GM23338 (cell line): ENCODE measurements around the gene ZC3H13. TPM values are rescaled to one million over a fixed set of nuclear protein-coding genes. Genes with fewer than 3 reads are reported as not detected.

Experiments
- ATAC-seq: fragments of 200-7000 bp; cut with Tn5 transposase; 3 replicates; pipeline ENCODE4 v1.9.1; 2020
- DNase-seq: peaks from one replicate; pipeline ENCODE4 v3.0.0-alpha.2; 2015; ENCODE audit warnings: low spot score
- H2AFZ ChIP-seq: fragments of 200-600 bp; sonication (generic); 2 replicates; pipeline ENCODE4 v1.8.0; 2016; ENCODE audit warnings: antibody characterized with exemption, mild to moderate bottlenecking, moderate library complexity
- H3F3A ChIP-seq: fragments of 200-600 bp; sonication (generic); replicated peaks from 2 replicates; pipeline ENCODE4 v1.8.0; 2017; ENCODE audit warnings: antibody characterized with exemption, mixed run types, low read depth
- H3K27ac ChIP-seq: fragments of 200-600 bp; sonication (generic); 2 replicates; pipeline ENCODE4 v1.6.1; 2016; ENCODE audit warnings: low read depth
- H3K27me3 ChIP-seq: fragments of 200-600 bp; sonication (generic); 2 replicates; pipeline ENCODE4 v1.8.0; 2016; ENCODE audit warnings: mild to moderate bottlenecking, mixed run types, moderate library complexity; ENCODE audit not compliant: insufficient read depth
- H3K36me3 ChIP-seq: fragments of 200-600 bp; sonication (generic); 2 replicates; pipeline ENCODE4 v1.8.0; 2016; ENCODE audit warnings: mild to moderate bottlenecking; ENCODE audit not compliant: insufficient read depth
- H3K4me1 ChIP-seq: fragments of 200-600 bp; sonication (generic); 2 replicates; pipeline ENCODE4 v1.8.0; 2016; ENCODE audit warnings: mild to moderate bottlenecking, moderate library complexity; ENCODE audit not compliant: insufficient read depth
- H3K4me2 ChIP-seq: fragments of 200-600 bp; sonication (generic); 2 replicates; pipeline ENCODE4 v1.7.1; 2017; ENCODE audit warnings: mixed run types
- H3K4me3 ChIP-seq: fragments of 200-600 bp; sonication (generic); 2 replicates; pipeline ENCODE4 v1.6.1; 2016; ENCODE audit warnings: mixed run types
- H3K79me2 ChIP-seq: fragments of 200-600 bp; sonication (generic); replicated peaks from 2 replicates; pipeline ENCODE4 v1.8.0; 2017; ENCODE audit warnings: mild to moderate bottlenecking; ENCODE audit not compliant: insufficient read depth
- H3K9me2 ChIP-seq: fragments of 200-600 bp; sonication (generic); 2 replicates; pipeline ENCODE4 v1.8.0; 2017; ENCODE audit not compliant: insufficient read depth
- H4K20me1 ChIP-seq: fragments of 200-600 bp; sonication (generic); replicated peaks from 2 replicates; pipeline ENCODE4 v1.8.0; 2017; ENCODE audit warnings: mild to moderate bottlenecking; ENCODE audit not compliant: insufficient read depth
- H3K27ac Mint-ChIP-seq: 2 replicates; pipeline ENCODE4 v1.8.0; 2020; ENCODE audit warnings: inconsistent platforms, mild to moderate bottlenecking, moderate library complexity, mixed read lengths
- H3K27me3 Mint-ChIP-seq: 3 replicates; pipeline ENCODE4 v1.8.0; 2022; ENCODE audit warnings: low read depth, mild to moderate bottlenecking, moderate library complexity, mixed read lengths, inconsistent platforms; ENCODE audit not compliant: insufficient read depth, poor library complexity
- H3K36me3 Mint-ChIP-seq: 3 replicates; pipeline ENCODE4 v1.8.0; 2021; ENCODE audit warnings: low read depth, mild to moderate bottlenecking, inconsistent platforms, moderate library complexity, mixed read lengths
- H3K4me1 Mint-ChIP-seq: 3 replicates; pipeline ENCODE4 v1.8.0; 2020; ENCODE audit warnings: mild to moderate bottlenecking, inconsistent platforms, mixed read lengths
- H3K4me3 Mint-ChIP-seq: 3 replicates; pipeline ENCODE4 v1.8.0; 2021; ENCODE audit warnings: moderate library complexity, mild to moderate bottlenecking, inconsistent platforms, mixed read lengths
- H3K9me3 Mint-ChIP-seq: 3 replicates; pipeline ENCODE4 v1.8.0; 2020; ENCODE audit warnings: moderate library complexity, mild to moderate bottlenecking, inconsistent platforms, mixed read lengths
- CREB1 ChIP-seq: fragments of 250-450 bp; sonication (Bioruptor Pico); IDR thresholded peaks from 2 replicates; pipeline ENCODE4 v1.5.0; 2020; ENCODE audit warnings: low read depth, mild to moderate bottlenecking, moderate library complexity
- JUNB ChIP-seq: IDR thresholded peaks from one replicate; pipeline ENCODE4 v1.6.1; 2016; ENCODE audit warnings: antibody characterized with exemption; ENCODE audit not compliant: unreplicated experiment
- NANOG ChIP-seq: IDR thresholded peaks from 2 replicates; pipeline ENCODE4 v1.6.1; 2016; ENCODE audit warnings: antibody characterized with exemption, borderline replicate concordance
- POLR2AphosphoS5 ChIP-seq: IDR thresholded peaks from 2 replicates; pipeline ENCODE4 v1.6.1; 2016; ENCODE audit warnings: antibody characterized with exemption, low read depth
- STAT1 ChIP-seq: IDR thresholded peaks from one replicate; pipeline ENCODE4 v1.6.1; 2016; ENCODE audit warnings: antibody characterized with exemption; ENCODE audit not compliant: unreplicated experiment
- ZNF114 ChIP-seq: fragments of 250-450 bp; sonication (Bioruptor Pico); IDR thresholded peaks from 2 replicates; pipeline ENCODE4 v1.5.0; 2020; ENCODE audit warnings: mild to moderate bottlenecking, moderate library complexity
- ZNF331 ChIP-seq: fragments of 250-450 bp; sonication (Bioruptor Pico); IDR thresholded peaks from 2 replicates; pipeline ENCODE4 v1.5.0; 2020; ENCODE audit warnings: low read depth, mild to moderate bottlenecking, moderate library complexity
- polyA plus RNA-seq: library from polyadenylated mRNA; unstranded; fragments of >200 nt; fragmentation: Nextera tagmentation; extraction: Ambion mirVana; gene quantifications from 2 replicates; pipeline ENCODE4 v1.2.1, GENCODE V29; 2016
- total RNA-seq: library from RNA; depleted of rRNA; stranded (reverse); fragments of >200 nt; shearing (Covaris generic); gene quantifications from 2 replicates; pipeline ENCODE4 v1.2.3, GENCODE V29; 2014
- TF ChIP-seq, protein P1 (sequence below): IDR thresholded peaks from one replicate; pipeline ENCODE4 v1.6.1; 2018; ENCODE audit warnings: antibody characterized with exemption; ENCODE audit not compliant: unreplicated experiment
- TF ChIP-seq, protein P2 (sequence below): fragments of 250-450 bp; sonication (Bioruptor Pico); IDR thresholded peaks from 2 replicates; pipeline ENCODE4 v1.5.0; 2020; ENCODE audit warnings: mild to moderate bottlenecking, moderate library complexity
- TF ChIP-seq, protein P3 (sequence below), 2 experiments: fragments of 200-600 bp in 1 of 2; sonication (generic) in 1 of 2; conservative IDR thresholded peaks; 2 replicates each; pipeline versions ENCODE4 v1.5.1 to v1.6.1; 2016 to 2017; ENCODE audit warnings: antibody characterized with exemption in 2 of 2, low read depth in 2 of 2, mild to moderate bottlenecking in 2 of 2, moderate library complexity in 1 of 2
- TF ChIP-seq, protein P4 (sequence below): IDR thresholded peaks from 2 replicates; pipeline ENCODE4 v1.6.1; 2016; ENCODE audit warnings: antibody characterized with exemption

ZC3H13 gene
- total and polyA plus RNA-seq, 2 experiments from 2014 or later = 39.6 to 125 TPM

DNA sequence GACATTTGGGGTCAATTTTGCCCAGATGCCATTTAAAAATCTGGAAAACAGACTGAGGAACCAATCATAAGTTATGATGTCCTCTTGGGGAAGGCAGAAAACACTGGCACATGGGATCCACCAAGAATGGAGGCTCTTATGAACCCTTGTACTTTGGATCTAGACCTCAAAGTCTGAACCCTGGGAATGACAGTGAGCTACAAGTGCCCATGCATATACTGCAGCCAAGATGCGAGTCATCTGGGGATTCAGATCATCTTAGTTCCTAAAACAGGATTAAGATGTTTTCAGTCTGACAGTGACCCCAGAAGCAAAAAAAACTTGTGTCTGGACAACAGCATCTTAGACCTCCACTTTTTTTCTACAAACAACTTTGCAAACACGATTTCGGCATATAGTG, 100.8 kb downstream of the ZC3H13 start:
- H3K9me3 Mint-ChIP-seq = no peaks in the 10 kb centered on the region
- 0 out of 3 replicates have a peak, but pooled peaks cover 2% of the 10 kb centered on the region for H3K4me1 Mint-ChIP-seq
- Histone ChIP-seq H3K27ac (no peak overlapping the region), H3K4me3 (no peak overlapping the region), H2AFZ (no peak overlapping the region), H4K20me1 (no peaks in the 10 kb centered on the region; the same call in none of the 2 replicates), H3K27me3 (no peaks in the 10 kb centered on the region), H3F3A (no peaks in the 10 kb centered on the region), H3K9me2 (no peaks in the 10 kb centered on the region), H3K79me2 (no peaks in the 10 kb centered on the region), H3K4me1 (no peaks in the 10 kb centered on the region), H3K4me2 (no peak overlapping the region), H3K36me3 (peaks cover 8% of the 10 kb centered on the region; the same call in 1 of the 2 replicates)
- peaks cover 6% of the 10 kb centered on the region for H3K36me3 Mint-ChIP-seq
- H3K27ac Mint-ChIP-seq = no peak overlapping the region
- DNase-seq (no peak), ATAC-seq (no peak)
- no peak overlapping the region for H3K4me3 Mint-ChIP-seq
- no peak for TF ChIP-seq ZNF331
- no peak for TF ChIP-seq JUNB
- TF ChIP-seq, protein P1, sequence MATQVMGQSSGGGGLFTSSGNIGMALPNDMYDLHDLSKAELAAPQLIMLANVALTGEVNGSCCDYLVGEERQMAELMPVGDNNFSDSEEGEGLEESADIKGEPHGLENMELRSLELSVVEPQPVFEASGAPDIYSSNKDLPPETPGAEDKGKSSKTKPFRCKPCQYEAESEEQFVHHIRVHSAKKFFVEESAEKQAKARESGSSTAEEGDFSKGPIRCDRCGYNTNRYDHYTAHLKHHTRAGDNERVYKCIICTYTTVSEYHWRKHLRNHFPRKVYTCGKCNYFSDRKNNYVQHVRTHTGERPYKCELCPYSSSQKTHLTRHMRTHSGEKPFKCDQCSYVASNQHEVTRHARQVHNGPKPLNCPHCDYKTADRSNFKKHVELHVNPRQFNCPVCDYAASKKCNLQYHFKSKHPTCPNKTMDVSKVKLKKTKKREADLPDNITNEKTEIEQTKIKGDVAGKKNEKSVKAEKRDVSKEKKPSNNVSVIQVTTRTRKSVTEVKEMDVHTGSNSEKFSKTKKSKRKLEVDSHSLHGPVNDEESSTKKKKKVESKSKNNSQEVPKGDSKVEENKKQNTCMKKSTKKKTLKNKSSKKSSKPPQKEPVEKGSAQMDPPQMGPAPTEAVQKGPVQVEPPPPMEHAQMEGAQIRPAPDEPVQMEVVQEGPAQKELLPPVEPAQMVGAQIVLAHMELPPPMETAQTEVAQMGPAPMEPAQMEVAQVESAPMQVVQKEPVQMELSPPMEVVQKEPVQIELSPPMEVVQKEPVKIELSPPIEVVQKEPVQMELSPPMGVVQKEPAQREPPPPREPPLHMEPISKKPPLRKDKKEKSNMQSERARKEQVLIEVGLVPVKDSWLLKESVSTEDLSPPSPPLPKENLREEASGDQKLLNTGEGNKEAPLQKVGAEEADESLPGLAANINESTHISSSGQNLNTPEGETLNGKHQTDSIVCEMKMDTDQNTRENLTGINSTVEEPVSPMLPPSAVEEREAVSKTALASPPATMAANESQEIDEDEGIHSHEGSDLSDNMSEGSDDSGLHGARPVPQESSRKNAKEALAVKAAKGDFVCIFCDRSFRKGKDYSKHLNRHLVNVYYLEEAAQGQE = no peak
- no peak for TF ChIP-seq STAT1
- TF ChIP-seq POLR2AphosphoS5 = no peak
- TF ChIP-seq, protein P2, sequence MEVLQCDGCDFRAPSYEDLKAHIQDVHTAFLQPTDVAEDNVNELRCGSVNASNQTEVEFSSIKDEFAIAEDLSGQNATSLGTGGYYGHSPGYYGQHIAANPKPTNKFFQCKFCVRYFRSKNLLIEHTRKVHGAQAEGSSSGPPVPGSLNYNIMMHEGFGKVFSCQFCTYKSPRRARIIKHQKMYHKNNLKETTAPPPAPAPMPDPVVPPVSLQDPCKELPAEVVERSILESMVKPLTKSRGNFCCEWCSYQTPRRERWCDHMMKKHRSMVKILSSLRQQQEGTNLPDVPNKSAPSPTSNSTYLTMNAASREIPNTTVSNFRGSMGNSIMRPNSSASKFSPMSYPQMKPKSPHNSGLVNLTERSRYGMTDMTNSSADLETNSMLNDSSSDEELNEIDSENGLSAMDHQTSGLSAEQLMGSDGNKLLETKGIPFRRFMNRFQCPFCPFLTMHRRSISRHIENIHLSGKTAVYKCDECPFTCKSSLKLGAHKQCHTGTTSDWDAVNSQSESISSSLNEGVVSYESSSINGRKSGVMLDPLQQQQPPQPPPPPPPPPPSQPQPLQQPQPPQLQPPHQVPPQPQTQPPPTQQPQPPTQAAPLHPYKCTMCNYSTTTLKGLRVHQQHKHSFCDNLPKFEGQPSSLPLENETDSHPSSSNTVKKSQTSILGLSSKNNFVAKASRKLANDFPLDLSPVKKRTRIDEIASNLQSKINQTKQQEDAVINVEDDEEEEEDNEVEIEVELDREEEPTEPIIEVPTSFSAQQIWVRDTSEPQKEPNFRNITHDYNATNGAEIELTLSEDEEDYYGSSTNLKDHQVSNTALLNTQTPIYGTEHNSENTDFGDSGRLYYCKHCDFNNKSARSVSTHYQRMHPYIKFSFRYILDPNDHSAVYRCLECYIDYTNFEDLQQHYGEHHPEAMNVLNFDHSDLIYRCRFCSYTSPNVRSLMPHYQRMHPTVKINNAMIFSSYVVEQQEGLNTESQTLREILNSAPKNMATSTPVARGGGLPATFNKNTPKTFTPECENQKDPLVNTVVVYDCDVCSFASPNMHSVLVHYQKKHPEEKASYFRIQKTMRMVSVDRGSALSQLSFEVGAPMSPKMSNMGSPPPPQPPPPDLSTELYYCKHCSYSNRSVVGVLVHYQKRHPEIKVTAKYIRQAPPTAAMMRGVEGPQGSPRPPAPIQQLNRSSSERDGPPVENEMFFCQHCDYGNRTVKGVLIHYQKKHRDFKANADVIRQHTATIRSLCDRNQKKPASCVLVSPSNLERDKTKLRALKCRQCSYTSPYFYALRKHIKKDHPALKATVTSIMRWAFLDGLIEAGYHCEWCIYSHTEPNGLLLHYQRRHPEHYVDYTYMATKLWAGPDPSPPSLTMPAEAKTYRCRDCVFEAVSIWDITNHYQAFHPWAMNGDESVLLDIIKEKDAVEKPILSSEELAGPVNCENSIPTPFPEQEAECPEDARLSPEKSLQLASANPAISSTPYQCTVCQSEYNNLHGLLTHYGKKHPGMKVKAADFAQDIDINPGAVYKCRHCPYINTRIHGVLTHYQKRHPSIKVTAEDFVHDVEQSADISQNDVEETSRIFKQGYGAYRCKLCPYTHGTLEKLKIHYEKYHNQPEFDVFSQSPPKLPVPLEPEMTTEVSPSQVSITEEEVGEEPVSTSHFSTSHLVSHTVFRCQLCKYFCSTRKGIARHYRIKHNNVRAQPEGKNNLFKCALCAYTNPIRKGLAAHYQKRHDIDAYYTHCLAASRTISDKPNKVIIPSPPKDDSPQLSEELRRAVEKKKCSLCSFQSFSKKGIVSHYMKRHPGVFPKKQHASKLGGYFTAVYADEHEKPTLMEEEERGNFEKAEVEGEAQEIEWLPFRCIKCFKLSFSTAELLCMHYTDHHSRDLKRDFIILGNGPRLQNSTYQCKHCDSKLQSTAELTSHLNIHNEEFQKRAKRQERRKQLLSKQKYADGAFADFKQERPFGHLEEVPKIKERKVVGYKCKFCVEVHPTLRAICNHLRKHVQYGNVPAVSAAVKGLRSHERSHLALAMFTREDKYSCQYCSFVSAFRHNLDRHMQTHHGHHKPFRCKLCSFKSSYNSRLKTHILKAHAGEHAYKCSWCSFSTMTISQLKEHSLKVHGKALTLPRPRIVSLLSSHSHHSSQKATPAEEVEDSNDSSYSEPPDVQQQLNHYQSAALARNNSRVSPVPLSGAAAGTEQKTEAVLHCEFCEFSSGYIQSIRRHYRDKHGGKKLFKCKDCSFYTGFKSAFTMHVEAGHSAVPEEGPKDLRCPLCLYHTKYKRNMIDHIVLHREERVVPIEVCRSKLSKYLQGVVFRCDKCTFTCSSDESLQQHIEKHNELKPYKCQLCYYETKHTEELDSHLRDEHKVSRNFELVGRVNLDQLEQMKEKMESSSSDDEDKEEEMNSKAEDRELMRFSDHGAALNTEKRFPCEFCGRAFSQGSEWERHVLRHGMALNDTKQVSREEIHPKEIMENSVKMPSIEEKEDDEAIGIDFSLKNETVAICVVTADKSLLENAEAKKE (CRISPR knock-in tag) = no peak
- no peak for TF ChIP-seq ZNF114 (CRISPR knock-in tag)
- no peak for TF ChIP-seq NANOG
- no peak for TF ChIP-seq CREB1 (CRISPR knock-in tag)
- TF ChIP-seq, protein P3, sequence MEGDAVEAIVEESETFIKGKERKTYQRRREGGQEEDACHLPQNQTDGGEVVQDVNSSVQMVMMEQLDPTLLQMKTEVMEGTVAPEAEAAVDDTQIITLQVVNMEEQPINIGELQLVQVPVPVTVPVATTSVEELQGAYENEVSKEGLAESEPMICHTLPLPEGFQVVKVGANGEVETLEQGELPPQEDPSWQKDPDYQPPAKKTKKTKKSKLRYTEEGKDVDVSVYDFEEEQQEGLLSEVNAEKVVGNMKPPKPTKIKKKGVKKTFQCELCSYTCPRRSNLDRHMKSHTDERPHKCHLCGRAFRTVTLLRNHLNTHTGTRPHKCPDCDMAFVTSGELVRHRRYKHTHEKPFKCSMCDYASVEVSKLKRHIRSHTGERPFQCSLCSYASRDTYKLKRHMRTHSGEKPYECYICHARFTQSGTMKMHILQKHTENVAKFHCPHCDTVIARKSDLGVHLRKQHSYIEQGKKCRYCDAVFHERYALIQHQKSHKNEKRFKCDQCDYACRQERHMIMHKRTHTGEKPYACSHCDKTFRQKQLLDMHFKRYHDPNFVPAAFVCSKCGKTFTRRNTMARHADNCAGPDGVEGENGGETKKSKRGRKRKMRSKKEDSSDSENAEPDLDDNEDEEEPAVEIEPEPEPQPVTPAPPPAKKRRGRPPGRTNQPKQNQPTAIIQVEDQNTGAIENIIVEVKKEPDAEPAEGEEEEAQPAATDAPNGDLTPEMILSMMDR (conservative IDR thresholded peaks at IDR 0.05; ENCODE audit: low read depth in 2 of 2) = no peak
- TF ChIP-seq, protein P4, sequence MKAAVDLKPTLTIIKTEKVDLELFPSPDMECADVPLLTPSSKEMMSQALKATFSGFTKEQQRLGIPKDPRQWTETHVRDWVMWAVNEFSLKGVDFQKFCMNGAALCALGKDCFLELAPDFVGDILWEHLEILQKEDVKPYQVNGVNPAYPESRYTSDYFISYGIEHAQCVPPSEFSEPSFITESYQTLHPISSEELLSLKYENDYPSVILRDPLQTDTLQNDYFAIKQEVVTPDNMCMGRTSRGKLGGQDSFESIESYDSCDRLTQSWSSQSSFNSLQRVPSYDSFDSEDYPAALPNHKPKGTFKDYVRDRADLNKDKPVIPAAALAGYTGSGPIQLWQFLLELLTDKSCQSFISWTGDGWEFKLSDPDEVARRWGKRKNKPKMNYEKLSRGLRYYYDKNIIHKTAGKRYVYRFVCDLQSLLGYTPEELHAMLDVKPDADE = no peak
- H3K27me3 Mint-ChIP-seq = peaks cover 2% of the 10 kb centered on the region
